Liver (tissue), 3 donors: ENCODE results near the gene ABAT.

Source experiments
- CTCF ChIP-seq: fragments of 150-350 bp; IDR thresholded peaks from 2 replicates; pipeline ENCODE4 v1.5.1; 2017; ENCODE audit warnings: improper control_type of control experiment, low read depth, low read length; ENCODE audit not compliant: missing input control
- EGR1 ChIP-seq, 2 donors: IDR thresholded peaks; 2 replicates each; pipeline ENCODE4 v1.6.1; 2016 to 2018; ENCODE audit warnings: antibody characterized with exemption in 2 of 2, low read depth in 2 of 2
- FOXA1 ChIP-seq: IDR thresholded peaks from 2 replicates; pipeline ENCODE4 v1.6.1; 2016; ENCODE audit warnings: antibody characterized with exemption
- GABPA ChIP-seq, 2 donors: IDR thresholded peaks in 1 of 2; conservative IDR thresholded peaks in 1 of 2; 2 replicates each; pipeline ENCODE4 v1.6.1; 2016; ENCODE audit warnings: antibody characterized with exemption in 2 of 2, mild to moderate bottlenecking in 1 of 2, moderate library complexity in 1 of 2
- MAX ChIP-seq: IDR thresholded peaks from 2 replicates; pipeline ENCODE4 v1.6.1; 2016; ENCODE audit warnings: antibody characterized with exemption
- RAD21 ChIP-seq, 2 donors: IDR thresholded peaks; 2 replicates each; pipeline ENCODE4 v1.6.1; 2016; ENCODE audit warnings: antibody characterized with exemption in 2 of 2, mild to moderate bottlenecking in 2 of 2
- REST ChIP-seq: IDR thresholded peaks from 2 replicates; pipeline ENCODE4 v1.6.1; 2016; ENCODE audit warnings: antibody characterized with exemption, mild to moderate bottlenecking
- TAF1 ChIP-seq: conservative IDR thresholded peaks from 2 replicates; pipeline ENCODE4 v1.6.1; 2016; ENCODE audit warnings: antibody characterized with exemption, mild to moderate bottlenecking
- YY1 ChIP-seq: IDR thresholded peaks from 2 replicates; pipeline ENCODE4 v1.6.1; 2016; ENCODE audit warnings: antibody characterized with exemption, mild to moderate bottlenecking
- donor health status: healthy.
- donor health status: healthy.

- TF ChIP-seq GABPA (IDR thresholded peaks at IDR 0.05 in 1 of 2, conservative IDR thresholded peaks at IDR 0.05 in 1 of 2) (no peak), CTCF (no peak), YY1 (no peak), TAF1 (no peak), RAD21 (IDR thresholded peaks at IDR 0.05) (no peak), REST (no peak), MAX (no peak), FOXA1 (no peak), EGR1 (IDR thresholded peaks at IDR 0.05; ENCODE audit: low read depth in 2 of 2) (no peak)
Observed at GRCh38 chr16:8739151-8739550, 64.7 kb downstream of the ABAT start.
